ENCODE data around the gene CLMN. TPM values are rescaled to one million over a fixed set of nuclear protein-coding genes. Genes with fewer than 3 reads are reported as not detected.

CLMN gene
- total and polyA plus RNA-seq, 2 of the 13 experiments (the other 11 are each of a cell fraction or from before 2014, with no cell fraction given), result 15.1 to 16.7 TPM

GRCh38 chr14:95273001-95273978, 46.4 kb downstream of the CLMN start (continued):
- TF ChIP-seq, protein P1, sequence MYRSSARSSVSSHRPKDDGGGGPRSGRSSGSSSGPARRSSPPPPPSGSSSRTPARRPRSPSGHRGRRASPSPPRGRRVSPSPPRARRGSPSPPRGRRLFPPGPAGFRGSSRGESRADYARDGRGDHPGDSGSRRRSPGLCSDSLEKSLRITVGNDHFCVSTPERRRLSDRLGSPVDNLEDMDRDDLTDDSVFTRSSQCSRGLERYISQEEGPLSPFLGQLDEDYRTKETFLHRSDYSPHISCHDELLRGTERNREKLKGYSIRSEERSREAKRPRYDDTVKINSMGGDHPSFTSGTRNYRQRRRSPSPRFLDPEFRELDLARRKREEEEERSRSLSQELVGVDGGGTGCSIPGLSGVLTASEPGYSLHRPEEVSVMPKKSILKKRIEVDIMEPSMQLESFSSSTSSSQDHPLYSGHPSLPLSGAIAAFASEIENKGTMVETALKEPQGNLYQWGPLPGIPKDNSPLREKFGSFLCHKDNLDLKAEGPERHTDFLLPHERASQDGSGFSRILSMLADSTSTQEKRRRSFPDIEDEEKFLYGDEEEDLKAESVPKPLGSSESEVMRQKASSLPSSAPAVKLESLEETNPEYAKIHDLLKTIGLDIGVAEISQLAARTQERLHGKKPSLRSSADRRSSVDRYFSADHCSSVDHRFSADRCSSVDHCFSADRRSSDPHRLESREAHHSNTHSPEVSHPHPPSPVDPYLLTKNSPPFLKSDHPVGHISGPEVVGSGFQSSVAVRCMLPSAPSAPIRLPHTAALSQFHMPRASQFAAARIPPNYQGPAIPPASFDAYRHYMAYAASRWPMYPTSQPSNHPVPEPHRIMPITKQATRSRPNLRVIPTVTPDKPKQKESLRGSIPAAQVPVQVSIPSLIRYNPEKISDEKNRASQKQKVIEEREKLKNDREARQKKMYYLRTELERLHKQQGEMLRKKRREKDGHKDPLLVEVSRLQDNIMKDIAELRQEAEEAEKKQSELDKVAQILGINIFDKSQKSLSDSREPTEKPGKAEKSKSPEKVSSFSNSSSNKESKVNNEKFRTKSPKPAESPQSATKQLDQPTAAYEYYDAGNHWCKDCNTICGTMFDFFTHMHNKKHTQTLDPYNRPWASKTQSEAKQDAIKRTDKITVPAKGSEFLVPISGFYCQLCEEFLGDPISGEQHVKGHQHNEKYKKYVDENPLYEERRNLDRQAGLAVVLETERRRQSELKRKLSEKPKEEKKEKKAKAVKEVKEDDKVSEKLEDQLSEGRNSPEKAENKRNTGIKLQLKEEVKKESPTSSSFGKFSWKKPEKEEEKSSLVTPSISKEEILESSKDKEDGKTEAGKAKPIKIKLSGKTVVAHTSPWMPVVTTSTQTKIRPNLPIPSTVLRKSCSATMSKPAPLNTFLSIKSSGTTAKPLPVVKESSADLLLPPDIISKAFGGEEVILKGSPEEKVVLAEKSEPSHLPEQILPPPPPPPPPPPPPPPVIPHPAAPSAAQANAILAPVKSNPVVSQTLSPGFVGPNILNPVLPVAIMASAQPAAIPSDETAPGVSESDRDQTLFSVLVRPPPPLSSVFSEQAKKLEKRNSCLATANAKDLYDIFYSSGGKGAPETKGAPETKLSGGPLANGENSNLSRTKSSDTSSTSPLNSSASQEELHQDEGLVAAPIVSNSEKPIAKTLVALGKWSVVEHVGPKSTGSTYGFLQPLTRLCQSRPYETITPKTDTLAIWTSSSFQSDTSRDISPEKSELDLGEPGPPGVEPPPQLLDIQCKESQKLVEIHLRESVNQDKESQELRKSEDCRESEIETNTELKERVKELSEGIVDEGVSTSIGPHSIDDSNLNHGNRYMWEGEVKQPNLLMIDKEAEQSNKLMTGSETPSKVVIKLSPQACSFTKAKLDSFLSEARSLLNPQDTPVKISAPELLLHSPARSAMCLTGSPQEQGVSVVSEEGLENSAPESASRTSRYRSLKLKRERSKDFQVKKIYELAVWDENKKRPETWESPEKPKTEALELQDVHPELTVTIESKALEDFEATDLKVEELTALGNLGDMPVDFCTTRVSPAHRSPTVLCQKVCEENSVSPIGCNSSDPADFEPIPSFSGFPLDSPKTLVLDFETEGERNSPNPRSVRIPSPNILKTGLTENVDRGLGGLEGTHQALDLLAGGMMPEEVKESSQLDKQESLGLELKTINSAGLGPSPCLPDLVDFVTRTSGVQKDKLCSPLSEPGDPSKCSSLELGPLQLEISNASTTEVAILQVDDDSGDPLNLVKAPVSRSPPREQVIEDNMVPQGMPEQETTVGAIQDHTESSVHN (CRISPR knock-in tag; IDR thresholded peaks at IDR 0.05), result no peak
- no peak for TF ChIP-seq NFATC3 (CRISPR knock-in tag; IDR thresholded peaks at IDR 0.05)
- TF ChIP-seq JDP2 (CRISPR knock-in tag; IDR thresholded peaks at IDR 0.05; ENCODE audit: borderline replicate concordance), result no peak
- no peak for TF ChIP-seq NR1H2 (CRISPR knock-in tag; IDR thresholded peaks at IDR 0.05; ENCODE audit: borderline replicate concordance, low read depth)
- peak; percentile 17; the same call in 1 of the 2 replicates for TF ChIP-seq RXRA (CRISPR knock-in tag; IDR thresholded peaks at IDR 0.05)
- 0 out of 2 replicates have a peak, but pooled peaks have one; percentile 52 for TF ChIP-seq ZNF12 (CRISPR knock-in tag; IDR thresholded peaks at IDR 0.05)
- TF ChIP-seq, protein P2, sequence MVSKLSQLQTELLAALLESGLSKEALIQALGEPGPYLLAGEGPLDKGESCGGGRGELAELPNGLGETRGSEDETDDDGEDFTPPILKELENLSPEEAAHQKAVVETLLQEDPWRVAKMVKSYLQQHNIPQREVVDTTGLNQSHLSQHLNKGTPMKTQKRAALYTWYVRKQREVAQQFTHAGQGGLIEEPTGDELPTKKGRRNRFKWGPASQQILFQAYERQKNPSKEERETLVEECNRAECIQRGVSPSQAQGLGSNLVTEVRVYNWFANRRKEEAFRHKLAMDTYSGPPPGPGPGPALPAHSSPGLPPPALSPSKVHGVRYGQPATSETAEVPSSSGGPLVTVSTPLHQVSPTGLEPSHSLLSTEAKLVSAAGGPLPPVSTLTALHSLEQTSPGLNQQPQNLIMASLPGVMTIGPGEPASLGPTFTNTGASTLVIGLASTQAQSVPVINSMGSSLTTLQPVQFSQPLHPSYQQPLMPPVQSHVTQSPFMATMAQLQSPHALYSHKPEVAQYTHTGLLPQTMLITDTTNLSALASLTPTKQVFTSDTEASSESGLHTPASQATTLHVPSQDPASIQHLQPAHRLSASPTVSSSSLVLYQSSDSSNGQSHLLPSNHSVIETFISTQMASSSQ (IDR thresholded peaks at IDR 0.05; ENCODE audit: low read depth), result no peak
- TF ChIP-seq, protein P2 (CRISPR knock-in tag; IDR thresholded peaks at IDR 0.05; ENCODE audit: borderline replicate concordance), result peak; percentile 65; the same call in 1 of the 2 replicates
- no peak for TF ChIP-seq SETDB1 (CRISPR knock-in tag; IDR thresholded peaks at IDR 0.05; ENCODE audit: borderline replicate concordance)
- TF ChIP-seq, protein P3, sequence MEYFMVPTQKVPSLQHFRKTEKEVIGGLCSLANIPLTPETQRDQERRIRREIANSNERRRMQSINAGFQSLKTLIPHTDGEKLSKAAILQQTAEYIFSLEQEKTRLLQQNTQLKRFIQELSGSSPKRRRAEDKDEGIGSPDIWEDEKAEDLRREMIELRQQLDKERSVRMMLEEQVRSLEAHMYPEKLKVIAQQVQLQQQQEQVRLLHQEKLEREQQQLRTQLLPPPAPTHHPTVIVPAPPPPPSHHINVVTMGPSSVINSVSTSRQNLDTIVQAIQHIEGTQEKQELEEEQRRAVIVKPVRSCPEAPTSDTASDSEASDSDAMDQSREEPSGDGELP (IDR thresholded peaks at IDR 0.05; ENCODE audit: borderline replicate concordance, low read depth), result peak; percentile 25; the same call in 1 of the 2 replicates
- TF ChIP-seq ZNF549 (CRISPR knock-in tag; IDR thresholded peaks at IDR 0.05), result no peak
- TF ChIP-seq ZBTB42 (CRISPR knock-in tag; IDR thresholded peaks at IDR 0.05), result no peak
- no peak for TF ChIP-seq ZNF441 (CRISPR knock-in tag; IDR thresholded peaks at IDR 0.05; ENCODE audit: borderline replicate concordance)

Data from HepG2 (cell line).